ENCODE data around the gene DCST2. TPM values are rescaled to one million over a fixed set of nuclear protein-coding genes. Genes with fewer than 3 reads are reported as not detected.

The DCST2 gene
- total and polyA plus RNA-seq, 9 of the 15 experiments (the other 6 are each of a cell fraction or from before 2014, with no cell fraction given) = 0.09 to 0.49 (median 0.11) TPM; not detected in 3

GRCh38 chr1:155070721-155071569 is 37.4 kb upstream of the DCST2 start (continued):
- peak; percentile 87; the same call in 1 of the 2 replicates for TF ChIP-seq ZBTB7A (IDR thresholded peaks at IDR 0.05; ENCODE audit: borderline replicate concordance, control insufficient read depth, low read depth, low read length)
- 0 out of 2 replicates have a peak, but pooled peaks have one; percentile 6 for TF ChIP-seq REST (IDR thresholded peaks at IDR 0.05; ENCODE audit: borderline replicate concordance)
- TF ChIP-seq REST (CRISPR knock-in tag; IDR thresholded peaks at IDR 0.05; ENCODE audit: low read depth) = no peak
- TF ChIP-seq ZFPM2 (CRISPR knock-in tag; IDR thresholded peaks at IDR 0.05) = no peak
- TF ChIP-seq SREBF2 (CRISPR knock-in tag; IDR thresholded peaks at IDR 0.05) = 0 out of 2 replicates have a peak, but pooled peaks have one; percentile 6
- TF ChIP-seq RBM22 (IDR thresholded peaks at IDR 0.05; ENCODE audit: low read depth, low read length, poor library complexity, severe bottlenecking) = no peak
- TF ChIP-seq ZNF253 (CRISPR knock-in tag; conservative IDR thresholded peaks at IDR 0.05) = no peak
- no peak for TF ChIP-seq SMARCC2 (IDR thresholded peaks at IDR 0.05; ENCODE audit: low read depth)
- no peak for TF ChIP-seq NCOA6 (IDR thresholded peaks at IDR 0.05)
- TF ChIP-seq ATF1 (CRISPR knock-in tag; IDR thresholded peaks at IDR 0.05) = no peak; the same call in 1 of the 2 replicates
- peak; percentile 67 for TF ChIP-seq ATF1 (tag; IDR thresholded peaks at IDR 0.05)
- no peak for TF ChIP-seq ZNF311 (CRISPR knock-in tag; IDR thresholded peaks at IDR 0.05)
- TF ChIP-seq USF1 (CRISPR knock-in tag; IDR thresholded peaks at IDR 0.05) = no peak; the same call in 1 of the 2 replicates
- TF ChIP-seq MBD2 (IDR thresholded peaks at IDR 0.05; ENCODE audit: borderline replicate concordance, low read depth) = no peak
- no peak for TF ChIP-seq BCL6 (CRISPR knock-in tag; IDR thresholded peaks at IDR 0.05)
- no peak for TF ChIP-seq KLF1 (tag; IDR thresholded peaks at IDR 0.05)
- TF ChIP-seq ZNF766 (CRISPR knock-in tag; conservative IDR thresholded peaks at IDR 0.05) = 0 out of 2 replicates have a peak, but pooled peaks have one; percentile 47
- peak; percentile 13; the same call in 1 of the 2 replicates for TF ChIP-seq NFIC (IDR thresholded peaks at IDR 0.05)
- peak; percentile 49 for TF ChIP-seq ZEB2 (IDR thresholded peaks at IDR 0.05)
- peak; percentile 42 for TF ChIP-seq SOX6 (IDR thresholded peaks at IDR 0.05)
- TF ChIP-seq CREM (IDR thresholded peaks at IDR 0.05; ENCODE audit: low read depth) = peak; percentile 80
- peak; percentile 34 for TF ChIP-seq HCFC1 (IDR thresholded peaks at IDR 0.05; ENCODE audit: low read depth, low read length)
- TF ChIP-seq SNRNP70 (optimal IDR thresholded peaks at IDR 0.05; ENCODE audit: low read depth, low read length) = no peak

Data from K562 (cell line).